HG02571 (cell line): ENCODE measurements around the gene SLC6A9.

Experiments used
- ATAC-seq: cut with Tn5 transposase; IDR thresholded peaks from one replicate; pipeline ENCODE4 v1.9.1; 2021; ENCODE audit warnings: mild to moderate bottlenecking, moderate library complexity; ENCODE audit not compliant: unreplicated experiment

Gene SLC6A9

DNA sequence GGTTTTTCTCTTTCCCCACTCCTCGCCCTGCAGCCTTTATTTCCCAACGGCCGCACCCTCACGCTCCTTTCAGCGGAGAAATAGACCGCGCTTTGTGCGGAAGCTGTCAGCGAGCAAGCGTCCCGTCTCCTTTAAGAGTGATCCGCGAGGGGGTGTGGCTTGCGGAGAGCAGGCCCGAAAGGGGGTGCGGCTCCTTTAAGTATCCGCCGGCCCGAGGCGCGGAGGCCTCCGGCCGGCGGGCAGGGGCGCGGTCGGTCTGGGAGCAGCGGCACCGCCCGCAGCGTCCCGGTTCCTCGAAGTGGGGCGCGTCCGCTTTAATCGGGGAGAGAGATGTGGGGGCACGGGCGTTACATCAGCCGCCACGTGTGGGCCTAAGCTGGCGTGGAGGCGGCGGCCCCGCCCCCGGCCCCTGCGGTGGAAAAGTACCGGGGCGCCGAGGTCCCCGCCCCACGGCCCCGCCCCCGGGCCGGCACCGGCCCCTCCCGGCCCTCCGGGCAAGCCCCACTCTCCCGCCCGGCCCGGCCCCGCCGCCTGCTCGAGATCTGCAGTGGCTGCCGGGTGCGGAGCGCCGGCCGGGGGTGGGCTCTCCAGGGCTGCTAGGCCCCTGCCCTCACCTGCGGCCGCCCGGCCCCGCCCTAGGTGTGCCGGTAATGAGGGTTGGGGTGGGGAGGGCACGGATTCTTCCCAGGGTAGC is 1.2 kb downstream of the SLC6A9 start:
- ATAC-seq: peak; percentile 76

DNA sequence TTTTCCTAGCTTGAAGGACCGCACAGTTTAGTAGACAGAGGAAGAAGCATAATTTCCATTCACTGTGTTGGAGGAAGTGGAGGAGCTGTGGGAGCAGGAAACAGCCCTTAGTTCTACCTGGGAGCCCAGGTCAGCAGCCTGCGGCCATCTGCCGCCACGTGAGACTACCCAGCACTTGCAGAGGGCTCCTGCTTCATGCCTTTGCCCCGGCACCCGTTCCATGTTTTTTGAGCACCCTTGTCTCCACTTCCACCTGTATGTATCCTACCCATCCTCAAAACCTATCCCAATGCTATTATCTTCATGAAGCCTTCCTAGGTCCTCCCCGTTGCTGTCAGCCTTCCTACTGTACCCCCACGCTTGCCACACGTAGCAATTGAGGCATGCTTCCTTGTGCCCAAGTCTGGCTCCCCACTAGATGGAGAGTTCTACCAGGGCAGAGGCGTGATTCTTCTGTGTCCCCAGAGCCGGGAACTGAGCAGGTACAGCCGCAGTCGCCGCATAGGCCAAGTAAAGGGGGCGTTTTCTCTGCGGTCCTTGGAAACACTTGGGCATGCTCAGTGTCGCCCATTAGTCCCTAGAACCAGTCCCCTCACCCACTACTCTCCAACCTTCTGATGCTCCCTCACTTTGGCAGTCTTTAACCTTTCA is 1.9 kb downstream of the SLC6A9 start:
- ATAC-seq: peak; percentile 20

DNA sequence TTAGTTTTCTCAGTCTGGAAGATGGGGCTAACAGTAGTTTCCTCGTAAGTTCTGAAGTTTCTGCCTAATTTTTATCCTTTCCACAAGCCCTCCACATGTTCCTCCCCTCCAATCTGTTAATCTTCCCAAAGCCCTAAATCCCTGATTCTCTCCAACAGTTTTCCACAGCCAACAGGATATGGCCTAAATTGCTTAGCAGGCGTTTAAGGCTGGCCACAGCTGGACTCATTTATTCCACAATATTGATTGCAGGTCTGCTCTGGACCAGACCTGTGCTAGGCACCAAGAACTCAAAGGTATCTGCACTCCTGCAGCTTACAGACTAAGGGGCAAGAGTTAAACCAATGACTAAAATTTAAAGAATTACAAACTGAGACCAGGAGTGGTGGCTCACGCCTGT is 3.9 kb downstream of the SLC6A9 start:
- no peak for ATAC-seq

DNA sequence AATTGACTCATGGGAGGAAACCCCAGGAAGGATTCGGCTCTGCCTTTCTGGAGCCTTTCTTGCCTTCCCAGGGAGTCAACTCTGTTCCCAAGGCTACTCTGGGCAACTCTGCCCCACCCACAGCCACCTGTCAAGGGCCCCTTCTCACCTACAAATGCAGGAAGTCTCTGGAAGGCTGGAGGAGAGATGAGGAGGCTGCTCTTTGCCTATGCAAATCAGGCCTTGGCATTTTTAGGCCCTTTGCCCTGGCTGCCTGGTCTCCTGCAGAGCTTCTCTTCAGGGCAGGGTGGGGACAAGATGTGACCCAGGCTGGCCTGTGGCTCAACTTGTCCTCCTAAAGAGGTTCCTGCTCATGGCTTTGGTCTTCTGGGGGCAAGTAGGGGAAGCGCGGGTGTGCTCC is 5.4 kb downstream of the SLC6A9 start:
- no peak for ATAC-seq

DNA sequence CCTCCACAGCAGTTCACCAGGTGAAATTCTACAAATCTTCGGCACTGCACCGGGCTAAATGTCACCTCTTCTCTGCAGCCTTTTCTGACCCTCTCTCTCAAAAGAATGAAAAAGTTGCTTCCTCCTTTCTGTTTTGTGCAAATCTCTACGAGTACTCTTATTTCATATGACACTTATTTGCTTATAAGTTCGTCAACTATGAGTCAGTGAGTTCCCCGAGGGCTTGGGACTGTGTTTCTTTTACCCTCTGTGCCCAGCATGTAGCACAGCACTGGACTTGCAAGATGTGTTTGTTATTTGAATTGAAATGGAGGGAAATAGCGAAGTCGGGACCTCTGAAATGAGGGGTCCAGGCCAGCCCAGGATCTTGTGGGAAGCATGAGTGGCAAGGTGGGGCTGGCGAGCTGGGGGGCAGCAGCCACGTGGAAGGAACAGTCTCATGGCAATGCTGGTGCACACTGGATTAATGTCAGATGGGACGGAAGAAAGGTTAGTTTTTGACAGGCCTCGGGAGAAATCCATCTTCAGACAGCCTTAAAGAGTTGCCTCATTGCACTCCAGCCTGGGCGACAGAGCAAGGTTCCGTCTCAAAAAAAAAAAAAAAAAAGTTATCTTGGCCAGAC is 6.2 kb downstream of the SLC6A9 start:
- ATAC-seq: no peak

DNA sequence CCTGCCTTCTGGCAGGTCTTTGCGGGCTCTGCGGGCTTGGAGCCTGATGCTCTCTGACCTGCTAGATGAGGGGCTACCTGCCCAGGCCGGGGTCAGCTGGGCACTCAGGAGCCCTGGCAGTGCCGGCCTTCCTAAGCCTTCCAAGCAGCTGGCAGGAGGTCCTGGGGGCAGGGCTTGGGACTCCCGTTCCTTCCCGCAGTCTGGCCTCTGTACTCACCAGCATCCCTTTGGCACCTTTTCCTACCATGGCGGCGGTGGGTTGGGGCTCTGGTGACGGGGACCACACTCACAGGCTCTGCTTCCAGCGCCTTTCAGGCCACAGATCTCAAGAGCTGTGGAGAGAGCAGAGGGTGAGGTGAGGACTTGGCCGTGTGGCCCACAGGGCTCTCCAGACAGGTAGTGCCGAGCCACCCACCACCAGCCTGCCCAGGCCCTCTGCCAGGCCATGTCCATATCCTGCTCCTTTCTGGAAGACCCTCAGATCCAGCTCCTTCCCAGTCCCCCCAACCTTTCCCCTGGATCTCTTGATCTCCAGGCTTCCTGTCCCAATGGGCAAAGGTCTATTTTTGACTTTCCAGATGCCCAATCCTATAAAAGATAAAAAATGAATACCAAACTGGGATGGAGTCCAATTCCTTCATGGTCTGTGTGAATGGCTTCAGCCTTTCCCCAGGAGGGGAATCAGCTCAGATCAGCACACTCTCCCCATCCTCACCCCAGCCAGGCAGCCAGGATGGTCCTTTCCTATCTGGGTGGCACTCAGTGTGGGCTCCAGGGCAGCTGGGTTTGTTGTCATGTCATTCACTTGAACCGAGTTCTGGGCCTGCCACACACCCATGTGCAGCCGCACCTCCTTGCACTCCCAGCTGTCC is 7.0 kb downstream of the SLC6A9 start:
- ATAC-seq: no peak

DNA sequence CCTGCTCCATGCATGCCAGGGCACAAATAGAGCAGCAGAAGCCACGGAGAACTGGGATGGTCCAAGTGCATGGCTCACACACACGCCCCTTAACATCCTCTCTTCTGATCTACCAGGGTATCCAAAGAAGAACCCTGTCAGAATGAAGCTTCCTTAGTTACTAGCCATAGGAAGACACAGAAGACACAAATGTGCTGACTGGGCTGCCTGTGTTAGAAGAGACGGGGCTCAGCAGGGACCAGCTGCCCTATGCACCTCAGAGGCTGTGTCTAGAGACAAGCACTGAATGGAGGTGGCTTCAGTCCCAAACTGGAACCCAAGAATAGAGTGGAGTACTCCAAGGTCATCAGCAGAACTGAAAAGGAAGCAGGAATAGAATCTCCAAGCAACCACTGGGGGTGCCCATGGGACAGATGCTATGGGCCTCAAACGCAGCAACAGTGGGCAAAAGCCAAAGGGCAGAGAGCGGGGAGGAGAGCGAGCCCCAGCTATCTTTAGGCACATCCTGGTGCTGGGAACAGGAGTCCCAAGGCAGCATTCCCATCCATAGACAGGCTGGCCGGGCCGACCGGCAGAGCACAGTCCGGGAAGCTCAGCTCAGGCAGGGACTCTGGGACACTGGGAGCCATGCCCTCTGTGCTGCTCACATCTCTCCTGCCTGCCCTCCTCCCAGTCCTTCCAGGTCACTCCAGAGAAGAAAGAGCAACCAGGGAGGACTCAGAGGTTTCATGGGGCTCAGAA is 9.5 kb downstream of the SLC6A9 start:
- no peak for ATAC-seq

DNA sequence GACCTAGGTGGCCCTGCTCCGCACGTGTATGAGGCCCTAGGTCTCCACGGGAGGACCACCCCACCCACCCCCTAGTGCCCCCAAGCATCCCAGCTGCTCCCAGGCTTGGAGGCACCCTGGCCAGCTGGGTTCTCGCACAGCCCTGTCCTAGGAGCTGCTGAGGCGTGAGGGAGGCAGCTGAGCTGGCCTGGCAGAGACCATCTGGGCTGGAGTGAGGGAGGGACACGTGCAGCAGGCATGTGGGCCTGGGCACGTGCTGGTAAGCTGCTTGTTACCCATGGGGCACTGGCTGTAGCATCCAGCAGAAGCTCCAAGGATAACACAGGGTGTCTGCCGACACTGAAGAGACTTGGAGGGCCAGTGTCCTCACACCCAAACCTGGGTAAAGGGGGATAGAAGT is 10.1 kb downstream of the SLC6A9 start:
- no peak for ATAC-seq

DNA sequence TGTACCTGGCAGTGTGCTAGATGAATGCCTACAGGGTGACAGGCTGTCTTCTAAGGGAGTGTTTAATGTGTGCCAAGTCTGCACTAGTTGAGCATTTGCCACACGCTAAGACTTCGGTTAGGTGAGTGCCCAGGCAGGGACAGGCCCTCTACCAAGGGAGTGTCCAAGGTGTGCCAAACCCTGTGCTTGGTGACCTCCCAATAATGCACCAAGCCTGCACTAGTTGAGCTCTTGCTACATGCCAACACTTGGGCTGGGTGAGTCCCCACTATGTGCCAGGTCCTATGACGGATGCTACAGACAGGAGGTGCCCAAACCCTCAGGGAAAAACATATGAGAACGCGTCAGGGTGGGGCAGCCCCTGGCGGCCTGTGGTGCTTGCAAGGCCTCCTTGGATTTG is 10.8 kb downstream of the SLC6A9 start:
- ATAC-seq: no peak

DNA sequence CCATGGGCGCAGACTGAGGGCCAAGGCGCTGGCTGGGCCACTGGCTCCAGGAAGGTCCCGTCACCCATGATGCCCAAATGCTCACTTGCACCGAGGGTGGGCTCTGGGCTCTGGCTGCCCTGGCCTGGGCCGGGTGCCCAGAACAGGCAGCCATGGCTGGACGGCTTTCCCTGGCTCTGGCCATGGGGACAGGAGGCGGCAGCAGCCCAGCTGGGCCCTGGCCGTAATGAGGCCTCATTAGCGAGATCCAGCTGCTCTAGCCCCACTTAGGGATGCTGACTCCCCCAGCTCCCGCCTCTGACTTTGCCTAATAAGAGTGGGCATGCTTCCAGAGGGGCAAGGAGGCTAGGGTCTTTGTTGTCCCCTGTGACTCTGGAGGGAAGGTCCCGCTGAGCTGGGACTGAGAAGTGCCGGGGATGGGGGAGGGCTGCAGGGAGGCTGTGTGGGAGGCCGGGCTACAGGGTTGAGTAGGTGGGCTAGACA is 11.8 kb downstream of the SLC6A9 start:
- ATAC-seq: no peak

DNA sequence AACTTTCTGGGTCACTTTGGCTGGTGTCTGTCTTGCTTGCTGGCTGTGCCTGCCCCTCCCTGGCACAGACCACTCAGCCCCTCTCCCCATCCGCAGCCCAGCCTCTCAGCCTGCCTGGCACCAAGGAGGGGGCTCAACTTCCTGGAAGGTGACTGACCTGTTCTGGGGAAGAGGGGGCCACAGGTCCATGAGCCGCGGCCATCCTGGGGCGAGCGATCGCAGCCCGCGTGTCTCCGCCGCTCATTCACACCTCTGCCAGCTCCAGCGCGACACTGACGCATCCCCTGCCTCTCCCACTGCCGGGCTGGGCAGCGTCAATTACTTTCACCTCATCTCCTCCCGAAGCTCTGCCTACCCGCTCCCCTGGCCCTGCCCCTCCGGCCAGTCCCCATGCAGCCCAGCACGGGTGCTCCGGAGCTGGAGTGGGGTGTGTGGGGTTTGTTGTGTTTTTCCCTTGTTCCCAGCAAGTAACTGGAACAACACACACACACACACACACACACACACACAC is 14.3 kb downstream of the SLC6A9 start:
- ATAC-seq: no peak

DNA sequence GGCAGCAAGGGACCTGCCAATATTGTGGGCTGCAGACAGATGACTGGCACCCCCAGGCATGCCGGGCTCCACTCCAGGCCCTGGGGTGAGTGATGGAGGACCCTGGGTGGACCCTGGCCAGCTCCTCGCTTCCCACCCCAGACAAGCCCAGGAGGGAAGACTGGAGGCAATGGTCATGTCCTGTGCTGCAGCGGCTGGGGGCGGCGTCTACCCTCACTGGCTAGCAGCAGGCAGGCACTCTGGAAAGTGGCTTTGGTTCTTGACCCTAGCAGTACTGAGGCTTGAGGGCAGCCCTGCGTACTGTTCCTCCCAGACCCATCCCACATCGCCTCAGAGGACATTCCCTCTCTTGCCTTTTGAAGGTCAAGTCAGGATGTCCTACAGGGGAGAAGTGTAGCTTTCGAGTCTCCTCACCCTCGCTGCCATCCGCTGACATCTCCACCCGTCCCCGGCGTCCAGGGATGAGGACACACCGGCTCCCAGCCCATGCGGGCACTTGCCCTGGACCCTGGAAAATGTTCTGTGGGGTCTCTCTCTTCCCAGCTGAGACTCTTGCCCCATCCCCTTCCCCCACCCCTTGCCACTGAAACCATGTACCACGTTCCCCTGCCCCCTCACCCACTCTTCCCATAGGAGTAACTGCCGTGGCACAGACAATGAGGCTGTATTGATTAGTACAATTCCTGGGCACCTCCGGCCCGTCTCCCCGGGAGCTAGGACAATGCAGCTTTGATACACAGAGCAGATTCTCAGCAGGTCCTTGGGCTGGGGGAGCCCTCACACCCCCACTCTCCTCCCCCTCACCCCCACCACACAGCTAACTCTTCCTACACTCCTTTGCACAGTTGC is 15.0 kb downstream of the SLC6A9 start:
- ATAC-seq: no peak

DNA sequence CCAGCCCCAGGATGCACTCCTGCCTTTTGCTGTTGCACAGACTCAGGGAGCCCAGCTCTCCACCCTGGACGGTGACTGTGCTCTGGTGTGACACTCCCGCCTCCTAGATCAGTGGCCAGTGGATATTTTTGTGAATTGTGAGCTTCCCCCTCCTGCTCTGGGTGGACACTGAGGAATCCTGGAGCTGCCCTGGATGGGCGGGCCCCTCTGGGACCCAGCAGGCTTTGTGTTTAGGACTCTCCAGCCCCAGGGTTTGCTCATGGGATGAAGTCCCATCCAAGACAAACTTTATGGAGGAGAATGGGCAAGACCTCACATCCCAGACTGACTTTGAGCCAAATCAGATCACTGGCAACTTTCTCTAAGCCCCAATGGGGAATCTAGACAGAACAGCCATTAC is 16.1 kb downstream of the SLC6A9 start:
- no peak for ATAC-seq

DNA sequence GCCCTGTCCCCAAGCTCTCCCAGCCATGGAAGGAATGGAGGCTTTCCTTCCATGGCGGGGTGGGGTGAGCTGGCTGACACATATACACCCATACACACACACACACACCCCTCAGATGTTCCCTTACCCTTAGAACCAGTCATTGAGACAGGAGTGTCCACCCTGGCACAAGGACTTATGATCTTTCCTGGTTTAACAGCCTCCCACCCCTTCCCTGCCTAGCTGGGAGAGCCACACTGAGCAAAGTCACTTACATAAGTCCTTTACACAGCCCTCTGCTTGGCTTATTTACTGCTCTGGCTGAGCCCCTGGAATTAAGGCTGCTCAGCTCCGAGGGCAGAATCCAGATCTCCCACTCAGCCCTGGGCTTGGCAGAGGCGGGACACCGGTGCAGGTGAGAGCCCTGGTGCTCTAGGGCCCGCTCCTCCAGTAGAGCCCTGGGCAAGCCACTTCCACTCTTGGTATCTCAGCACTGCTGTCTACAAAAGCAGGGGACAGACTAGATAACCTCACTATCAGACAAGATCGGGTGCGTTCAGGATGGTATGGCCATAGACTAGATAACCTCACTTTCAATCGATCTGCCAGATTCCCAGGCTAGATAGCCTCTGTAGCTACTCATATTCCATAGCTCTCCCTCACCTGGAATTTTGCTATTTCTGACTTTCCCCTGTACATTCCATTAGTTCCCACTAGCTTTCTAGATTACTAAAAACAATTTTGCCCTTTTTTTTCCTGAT is 16.7 kb downstream of the SLC6A9 start:
- no peak for ATAC-seq

DNA sequence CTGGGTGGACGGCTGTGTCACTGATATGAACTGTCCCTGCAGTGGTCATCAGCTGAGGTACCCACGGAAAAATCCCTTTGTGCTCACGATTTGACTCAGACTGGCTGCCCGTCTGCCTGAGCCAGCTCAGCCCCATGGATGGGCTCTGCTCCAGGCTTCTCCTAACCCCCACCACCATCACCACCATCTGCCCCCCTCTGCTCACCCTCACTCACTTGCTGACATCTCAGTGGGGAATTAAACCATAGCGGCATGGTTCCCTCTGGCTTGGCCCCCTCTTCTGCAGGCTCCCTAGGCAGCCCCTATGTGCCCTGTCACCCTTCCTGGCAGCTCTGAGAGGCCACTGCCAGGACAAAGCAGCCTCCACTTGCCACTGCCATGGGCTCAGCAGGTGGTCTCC is 17.3 kb downstream of the SLC6A9 start:
- ATAC-seq: no peak

DNA sequence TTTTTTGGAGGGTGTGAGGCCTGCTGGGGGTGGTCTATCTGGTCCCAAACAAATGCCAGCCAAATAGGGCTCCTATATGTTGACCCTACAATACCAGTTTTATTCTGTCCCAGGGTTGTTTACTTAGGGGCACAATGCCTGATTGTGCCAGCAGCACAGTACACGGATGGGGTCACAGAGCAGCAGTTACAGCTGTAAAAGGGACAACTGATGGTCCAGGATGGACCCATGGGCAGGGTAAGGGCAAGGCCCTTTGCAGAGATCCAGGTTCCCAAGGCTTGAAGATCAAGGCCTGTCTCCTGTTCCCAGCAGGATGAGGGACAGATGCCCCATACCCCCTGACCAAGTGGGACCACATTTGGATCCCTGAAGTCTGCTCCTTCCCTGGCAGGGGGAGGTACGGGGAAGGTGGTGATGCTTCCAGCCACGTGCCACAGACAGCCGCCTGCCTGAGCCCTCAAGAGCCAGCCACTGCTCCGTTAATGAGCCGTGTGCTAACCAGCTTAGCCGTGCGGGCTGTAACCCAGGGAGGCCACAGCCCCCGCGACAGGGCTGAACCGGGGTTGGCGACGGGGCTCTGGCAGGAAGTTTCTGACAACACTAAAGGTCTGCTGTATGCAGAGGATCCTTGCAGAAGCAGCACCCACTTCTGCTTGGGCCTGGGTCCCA is 18.2 kb downstream of the SLC6A9 start:
- ATAC-seq: no peak

DNA sequence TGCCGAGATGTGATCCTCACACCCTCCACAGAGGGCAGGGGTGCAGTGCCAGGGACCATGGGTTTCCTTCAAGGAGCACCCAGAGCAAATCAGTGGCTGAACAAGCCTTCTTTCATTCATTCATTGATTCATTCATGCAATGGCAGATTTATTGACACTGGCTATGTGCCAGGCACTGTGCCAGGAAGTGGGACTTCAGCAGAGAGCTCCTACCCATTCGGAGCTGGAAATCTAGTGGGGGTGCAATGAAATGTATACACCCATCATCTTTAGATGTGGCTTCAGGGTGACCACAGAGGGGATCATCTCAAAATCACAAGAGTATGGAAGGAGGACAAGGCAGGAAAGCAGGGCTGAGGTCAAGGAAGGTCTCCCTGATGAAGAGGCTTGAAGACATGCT is 18.9 kb downstream of the SLC6A9 start:
- no peak for ATAC-seq

DNA sequence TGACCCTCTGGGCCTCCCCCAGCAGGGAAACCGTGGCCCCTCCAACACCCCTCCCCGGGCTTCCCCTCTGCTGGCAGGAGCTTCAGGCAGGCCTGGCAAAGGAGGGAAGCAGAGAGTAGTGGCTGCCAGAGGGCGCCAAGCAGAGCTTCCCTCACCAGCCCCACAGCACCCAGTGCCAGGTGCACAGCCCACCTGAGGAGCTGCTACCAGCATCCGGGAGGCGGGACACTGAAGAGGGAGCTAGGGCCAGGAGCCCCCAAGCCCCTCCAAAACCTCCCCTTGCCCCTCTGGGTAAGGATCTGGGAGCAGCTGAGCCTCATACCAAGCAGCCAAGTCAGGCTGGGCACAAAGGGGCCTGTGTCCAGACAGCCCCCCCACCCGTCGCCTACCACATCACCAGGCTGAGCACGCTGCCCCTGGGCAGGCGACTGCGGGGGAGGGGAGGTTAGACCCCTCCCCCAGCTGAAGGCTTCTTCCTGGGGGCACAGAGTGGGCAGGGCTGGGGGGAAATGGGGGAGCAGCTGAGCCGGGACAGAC is 20.3 kb downstream of the SLC6A9 start:
- no peak for ATAC-seq
